HG03064 (cell line): ENCODE measurements around the gene FAM89A.
A peak's percentile ranks its signal among the peaks of the same experiment; 100 is the strongest.

Source experiments
- ATAC-seq: cut with Tn5 transposase; IDR thresholded peaks from one replicate; pipeline ENCODE4 v1.9.1; 2021; ENCODE audit warnings: low read depth; ENCODE audit not compliant: unreplicated experiment

Gene FAM89A

DNA sequence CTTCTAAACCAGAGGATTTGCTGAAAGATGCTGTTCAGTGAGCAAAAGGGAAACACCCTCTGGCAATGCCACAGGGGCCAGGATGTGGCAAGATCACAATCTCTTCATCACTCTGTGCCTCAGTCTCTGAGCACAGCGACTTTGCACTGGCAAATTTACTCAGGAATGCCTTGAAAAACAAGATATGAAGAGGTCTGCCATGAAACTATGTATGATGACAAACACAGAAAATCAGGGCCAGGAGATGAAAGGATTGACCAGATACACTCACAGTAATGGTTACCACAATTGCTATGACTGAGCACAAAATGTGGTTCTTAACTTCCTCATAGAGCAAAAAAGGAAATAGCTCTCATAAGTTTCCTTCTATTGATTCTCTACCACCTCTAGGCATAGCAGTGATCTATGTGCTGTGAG lies 67.2 kb downstream of the FAM89A start:
- peak; percentile 58 for ATAC-seq

DNA sequence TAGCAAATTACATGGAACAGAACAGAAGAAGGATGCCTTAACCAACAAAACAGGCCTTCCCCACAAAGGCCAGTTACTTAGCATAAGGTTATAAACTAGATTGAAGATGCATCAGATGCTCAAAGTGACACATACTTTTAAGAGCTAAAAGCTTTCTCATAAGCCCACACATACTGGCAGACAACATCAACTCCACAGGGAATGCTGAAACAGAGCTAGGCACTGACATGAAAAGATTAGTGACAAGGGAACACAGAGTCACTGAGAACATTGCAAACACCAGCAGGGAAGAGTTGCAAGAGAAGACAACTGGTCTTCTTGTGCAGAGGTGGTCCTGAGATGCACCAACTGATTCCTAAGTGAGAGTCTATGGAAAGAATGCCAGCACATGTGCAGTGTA lies 68.3 kb downstream of the FAM89A start:
- no peak for ATAC-seq

- no peak for ATAC-seq
Measured at GRCh38 chr1:230970432-230970831, 69.6 kb downstream of the FAM89A start.
